SK-N-MC (cell line): ENCODE data around the gene IP6K2.

Source experiments
- DNase-seq: peaks from one replicate; pipeline ENCODE4 v3.0.0-alpha.2; 2011; ENCODE audit warnings: low read depth, low spot score
- H3K27ac ChIP-seq: fragments of 200-600 bp; sonication (generic); 2 replicates; pipeline ENCODE4 v1.5.1; 2016; ENCODE audit warnings: mixed run types
- H3K36me3 ChIP-seq: fragments of 200-600 bp; sonication (generic); 2 replicates; pipeline ENCODE4 v1.6.1; 2017; ENCODE audit warnings: antibody characterized with exemption, low read length, mixed read lengths; ENCODE audit not compliant: insufficient read depth
- H3K4me3 ChIP-seq: fragments of 200-600 bp; sonication (generic); 2 replicates; pipeline ENCODE4 v1.5.1; 2016
- H3K9ac ChIP-seq: fragments of 200-600 bp; sonication (generic); 2 replicates; pipeline ENCODE4 v1.8.0; 2017; ENCODE audit warnings: mixed run types, mixed read lengths; ENCODE audit not compliant: insufficient read length
- H3K9me3 ChIP-seq: fragments of 200-600 bp; sonication (generic); 2 replicates; pipeline ENCODE4 v1.6.1; 2017; ENCODE audit warnings: low read depth, mild to moderate bottlenecking, antibody characterized with exemption, low read length, moderate library complexity, mixed read lengths
- EZH2 ChIP-seq: fragments of 200-600 bp; sonication (generic); IDR thresholded peaks from one replicate; pipeline ENCODE4 v1.6.1; 2017; ENCODE audit warnings: antibody characterized with exemption
- FOXP2 ChIP-seq: optimal IDR thresholded peaks from 2 replicates; pipeline ENCODE3; 2011; ENCODE audit warnings: mild to moderate bottlenecking, moderate library complexity; ENCODE audit not compliant: insufficient read depth; ENCODE audit errors: extremely low read length, control extremely low read depth
- POLR2AphosphoS5 ChIP-seq: IDR thresholded peaks from 2 replicates; pipeline ENCODE4 v1.6.1; 2012; ENCODE audit warnings: mild to moderate bottlenecking, low read depth, low read length, borderline replicate concordance

IP6K2 gene

GRCh38 chr3:48680811-48681540, 36.0 kb downstream of the IP6K2 start:
- no peaks in the 10 kb centered on the region for H3K9me3 ChIP-seq
- H3K36me3 ChIP-seq, result no peaks in the 10 kb centered on the region; the same call in 1 of the 2 replicates
- H3K9ac ChIP-seq, result no peak overlapping the region
- H3K27ac ChIP-seq, result no peak overlapping the region
- no peak for DNase-seq
- TF ChIP-seq POLR2AphosphoS5, result no peak
- TF ChIP-seq FOXP2, result no peak
- TF ChIP-seq EZH2, result no peak
- H3K4me3 ChIP-seq, result no peak overlapping the region

GRCh38 chr3:48679411-48680391, 37.3 kb downstream of the IP6K2 start:
- no peak for TF ChIP-seq FOXP2
- H3K9ac ChIP-seq, result no peak overlapping the region
- no peak for DNase-seq
- H3K4me3 ChIP-seq, result no peak overlapping the region
- H3K36me3 ChIP-seq, result no peaks in the 10 kb centered on the region; the same call in 1 of the 2 replicates
- H3K27ac ChIP-seq, result no peak overlapping the region
- H3K9me3 ChIP-seq, result no peaks in the 10 kb centered on the region

- no peaks in the 10 kb centered on the region for H3K9me3 ChIP-seq
- H3K4me3 ChIP-seq, result no peak overlapping the region
- TF ChIP-seq FOXP2, result no peak
- TF ChIP-seq POLR2AphosphoS5, result no peak
- TF ChIP-seq EZH2, result no peak
- no peaks in the 10 kb centered on the region; the same call in 1 of the 2 replicates for H3K36me3 ChIP-seq
- H3K9ac ChIP-seq, result no peak overlapping the region
- no peak for DNase-seq
- no peak overlapping the region for H3K27ac ChIP-seq
Measured at GRCh38 chr3:48678566-48679380, 38.2 kb downstream of the IP6K2 start.

- Histone ChIP-seq H3K36me3 (no peaks in the 10 kb centered on the region; the same call in 1 of the 2 replicates), H3K4me3 (no peak overlapping the region), H3K9me3 (no peaks in the 10 kb centered on the region), H3K9ac (no peak overlapping the region), H3K27ac (no peak overlapping the region)
- DNase-seq, result no peak
- TF ChIP-seq POLR2AphosphoS5, result no peak
- no peak for TF ChIP-seq FOXP2
- TF ChIP-seq EZH2, result no peak
Measured at GRCh38 chr3:48678056-48678455, 39.0 kb downstream of the IP6K2 start.

GRCh38 chr3:48674505-48674904, 42.5 kb downstream of the IP6K2 start:
- H3K36me3 ChIP-seq, result no peaks in the 10 kb centered on the region; the same call in 1 of the 2 replicates
- no peak overlapping the region for H3K27ac ChIP-seq
- no peak for TF ChIP-seq POLR2AphosphoS5
- TF ChIP-seq EZH2, result no peak
- no peak for TF ChIP-seq FOXP2
- no peak overlapping the region for H3K9ac ChIP-seq
- no peak overlapping the region for H3K4me3 ChIP-seq
- no peaks in the 10 kb centered on the region for H3K9me3 ChIP-seq
- no peak for DNase-seq

- H3K36me3 ChIP-seq, result no peaks in the 10 kb centered on the region
Measured at GRCh38 chr3:48672522-48672921, 44.5 kb downstream of the IP6K2 start.

GRCh38 chr3:48664929-48665328, 52.1 kb downstream of the IP6K2 start:
- no peak overlapping the region for H3K27ac ChIP-seq
- TF ChIP-seq EZH2 (no peak), POLR2AphosphoS5 (no peak), FOXP2 (no peak)
- no peak overlapping the region for H3K4me3 ChIP-seq
- no peaks in the 10 kb centered on the region for H3K36me3 ChIP-seq
- H3K9ac ChIP-seq, result no peak overlapping the region
- H3K9me3 ChIP-seq, result no peaks in the 10 kb centered on the region
- DNase-seq, result no peak

More at GRCh38 chr3:48672522-48672921, 44.5 kb downstream of the IP6K2 start:
- TF ChIP-seq EZH2, result no peak
- TF ChIP-seq FOXP2, result no peak
- no peak for TF ChIP-seq POLR2AphosphoS5
- H3K9ac ChIP-seq, result no peak overlapping the region
- H3K27ac ChIP-seq, result no peak overlapping the region
- no peak for DNase-seq
- H3K9me3 ChIP-seq, result no peaks in the 10 kb centered on the region
- H3K4me3 ChIP-seq, result no peak overlapping the region

- Histone ChIP-seq H3K36me3 (no peaks in the 10 kb centered on the region), H3K4me3 (peak overlapping the region; percentile 83), H3K9me3 (no peaks in the 10 kb centered on the region), H3K9ac (no peak overlapping the region), H3K27ac (no peak overlapping the region)
- no peak for DNase-seq
- TF ChIP-seq POLR2AphosphoS5 (no peak), FOXP2 (no peak), EZH2 (no peak)
Measured at GRCh38 chr3:48664313-48664644, 52.7 kb downstream of the IP6K2 start.
